RWPE2 (cell line): ENCODE data around the gene ZNF423.

ENCODE experiments used
- ATAC-seq: fragments of 200-7000 bp; cut with Tn5 transposase; 3 replicates; pipeline ENCODE4 v1.9.1; 2021; ENCODE audit warnings: low read depth
- DNase-seq: peaks from one replicate; pipeline ENCODE4 v3.0.0-alpha.2; 2020; ENCODE audit warnings: low spot score
- H3K27ac ChIP-seq: fragments of 450-650 bp; 2 replicates; pipeline ENCODE4 v1.5.1; 2017; ENCODE audit warnings: mild to moderate bottlenecking; ENCODE audit not compliant: poor library complexity, severe bottlenecking
- H3K27me3 ChIP-seq: fragments of 250-450 bp; sonication (Bioruptor Pico); 2 replicates; pipeline ENCODE4 v1.5.1; 2021; ENCODE audit warnings: mild to moderate bottlenecking, moderate library complexity; ENCODE audit not compliant: insufficient read depth, poor library complexity, severe bottlenecking
- H3K36me3 ChIP-seq: fragments of 250-450 bp; sonication (Bioruptor Pico); 2 replicates; pipeline ENCODE4 v1.5.1; 2020; ENCODE audit warnings: low read depth, mild to moderate bottlenecking, moderate library complexity
- H3K4me1 ChIP-seq: fragments of 250-450 bp; sonication (Bioruptor Pico); 2 replicates; pipeline ENCODE4 v1.5.1; 2021; ENCODE audit warnings: mild to moderate bottlenecking, moderate library complexity; ENCODE audit not compliant: insufficient read depth, poor library complexity, severe bottlenecking
- H3K4me3 ChIP-seq: fragments of 250-450 bp; sonication (Bioruptor Pico); 2 replicates; pipeline ENCODE4 v1.5.1; 2021; ENCODE audit warnings: mild to moderate bottlenecking, moderate library complexity; ENCODE audit not compliant: severe bottlenecking
- H3K9me3 ChIP-seq: fragments of 250-450 bp; sonication (Bioruptor Pico); 2 replicates; pipeline ENCODE4 v1.5.1; 2021; ENCODE audit warnings: mild to moderate bottlenecking, moderate library complexity; ENCODE audit not compliant: severe bottlenecking
- TF ChIP-seq, protein P1 (sequence below): fragments of 450-650 bp; IDR thresholded peaks from one replicate; pipeline ENCODE4 v1.5.1; 2017; ENCODE audit warnings: mild to moderate bottlenecking, moderate library complexity; ENCODE audit not compliant: poor library complexity, severe bottlenecking

The ZNF423 gene

DNA sequence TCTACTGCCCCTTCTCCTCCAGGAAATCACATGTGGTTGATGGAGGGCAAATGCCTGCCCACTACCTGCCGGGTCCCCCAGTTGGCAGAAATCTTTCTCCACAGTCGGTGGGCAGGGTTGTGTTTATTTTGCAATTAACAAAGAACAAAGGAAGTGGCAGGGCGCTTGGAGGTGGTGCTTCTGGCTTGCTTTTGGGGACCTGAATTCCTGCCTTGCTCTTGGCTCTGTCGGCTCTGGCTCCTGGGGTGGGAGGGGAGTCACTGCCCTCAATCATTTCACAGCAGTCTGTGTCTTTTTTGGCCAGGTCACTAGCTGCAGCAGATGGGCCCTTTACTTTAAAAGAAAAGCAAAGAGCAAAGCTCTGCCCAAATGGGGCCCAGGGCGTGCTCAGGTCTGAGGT is 413.1 kb downstream of the ZNF423 start:
- Histone ChIP-seq H3K4me3 (no peak overlapping the region), H3K27me3 (peaks cover 22% of the 10 kb centered on the region), H3K27ac (no peak overlapping the region), H3K36me3 (no peaks in the 10 kb centered on the region), H3K9me3 (no peaks in the 10 kb centered on the region), H3K4me1 (no peaks in the 10 kb centered on the region)
- TF ChIP-seq, protein P1, sequence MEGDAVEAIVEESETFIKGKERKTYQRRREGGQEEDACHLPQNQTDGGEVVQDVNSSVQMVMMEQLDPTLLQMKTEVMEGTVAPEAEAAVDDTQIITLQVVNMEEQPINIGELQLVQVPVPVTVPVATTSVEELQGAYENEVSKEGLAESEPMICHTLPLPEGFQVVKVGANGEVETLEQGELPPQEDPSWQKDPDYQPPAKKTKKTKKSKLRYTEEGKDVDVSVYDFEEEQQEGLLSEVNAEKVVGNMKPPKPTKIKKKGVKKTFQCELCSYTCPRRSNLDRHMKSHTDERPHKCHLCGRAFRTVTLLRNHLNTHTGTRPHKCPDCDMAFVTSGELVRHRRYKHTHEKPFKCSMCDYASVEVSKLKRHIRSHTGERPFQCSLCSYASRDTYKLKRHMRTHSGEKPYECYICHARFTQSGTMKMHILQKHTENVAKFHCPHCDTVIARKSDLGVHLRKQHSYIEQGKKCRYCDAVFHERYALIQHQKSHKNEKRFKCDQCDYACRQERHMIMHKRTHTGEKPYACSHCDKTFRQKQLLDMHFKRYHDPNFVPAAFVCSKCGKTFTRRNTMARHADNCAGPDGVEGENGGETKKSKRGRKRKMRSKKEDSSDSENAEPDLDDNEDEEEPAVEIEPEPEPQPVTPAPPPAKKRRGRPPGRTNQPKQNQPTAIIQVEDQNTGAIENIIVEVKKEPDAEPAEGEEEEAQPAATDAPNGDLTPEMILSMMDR, result no peak
- ATAC-seq, result no peak
- no peak for DNase-seq

DNA sequence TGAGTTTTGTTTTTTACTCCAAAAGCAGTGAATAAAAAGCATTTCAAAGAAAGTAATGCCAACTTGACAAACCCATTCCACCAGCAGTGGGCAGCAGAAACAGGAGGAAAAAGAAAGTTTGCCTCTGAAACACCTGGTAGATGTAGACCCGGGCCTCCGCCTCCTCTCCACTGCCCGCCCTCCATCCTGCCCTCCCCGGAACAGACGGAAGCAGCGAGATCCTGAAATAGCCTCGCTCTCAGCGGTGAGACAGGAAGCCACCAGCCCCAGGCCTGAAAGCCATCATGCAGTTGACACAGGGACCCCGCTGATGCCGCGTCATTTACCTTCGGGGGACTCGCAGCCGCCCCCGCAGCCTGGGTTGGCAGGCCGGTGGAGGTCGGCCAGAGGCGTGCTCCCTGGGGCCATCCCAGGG is 414.5 kb downstream of the ZNF423 start:
- no peaks in the 10 kb centered on the region for H3K36me3 ChIP-seq
- H3K27me3 ChIP-seq, result peaks cover 33% of the 10 kb centered on the region
- DNase-seq (peak; percentile 45), ATAC-seq (peak; percentile 49; the same call in 1 of the 3 replicates)
- H3K9me3 ChIP-seq, result no peaks in the 10 kb centered on the region
- TF ChIP-seq, protein P1, result no peak
- no peak overlapping the region for H3K4me3 ChIP-seq
- H3K4me1 ChIP-seq, result no peaks in the 10 kb centered on the region
- H3K27ac ChIP-seq, result no peak overlapping the region

DNA sequence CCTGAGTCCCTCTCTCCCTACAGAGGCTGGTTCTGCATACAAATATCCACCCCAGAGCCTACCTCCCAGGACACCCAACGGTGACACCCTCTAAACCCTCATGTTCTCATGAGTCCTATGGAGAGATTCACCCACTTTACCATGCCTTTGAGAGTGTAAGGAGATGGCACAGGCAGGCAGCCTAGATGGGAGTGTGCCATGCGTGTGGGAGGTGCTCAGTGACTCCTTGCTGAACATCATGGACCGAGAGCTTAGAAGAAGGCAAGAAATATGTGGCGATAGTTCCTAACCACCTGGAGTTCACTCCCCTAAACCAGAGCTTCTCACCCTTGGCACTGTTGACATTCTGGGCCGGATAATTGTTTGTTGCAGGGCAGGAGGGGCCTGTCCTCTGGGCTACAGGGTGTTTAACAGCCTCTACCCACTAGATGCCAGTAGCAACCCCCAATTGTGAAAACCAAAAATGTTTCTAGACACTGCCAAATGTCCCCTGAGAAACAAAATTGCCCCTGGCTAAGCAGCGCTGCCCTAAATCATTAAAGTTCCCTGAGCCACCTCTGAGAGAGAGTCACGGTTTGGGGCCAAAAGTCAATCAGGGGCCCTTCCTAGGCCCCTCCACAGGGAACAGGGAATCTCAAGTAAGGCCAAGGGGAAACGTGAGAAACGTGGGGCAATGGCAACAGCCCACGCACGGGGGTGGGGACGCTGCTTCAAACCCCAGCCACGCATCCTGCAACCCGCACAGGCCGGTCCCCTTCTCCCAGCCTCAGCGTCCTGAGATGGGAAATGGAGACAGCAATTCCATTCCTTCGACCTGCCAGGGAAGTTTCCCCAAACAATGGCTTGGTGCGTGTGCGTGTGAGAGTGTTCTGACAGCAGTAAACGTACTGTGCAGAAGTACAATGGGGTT is 415.5 kb downstream of the ZNF423 start:
- ATAC-seq, result no peak
- Histone ChIP-seq H3K4me1 (no peaks in the 10 kb centered on the region), H3K9me3 (no peaks in the 10 kb centered on the region), H3K36me3 (no peaks in the 10 kb centered on the region), H3K27me3 (peaks cover 38% of the 10 kb centered on the region), H3K4me3 (no peak overlapping the region), H3K27ac (no peak overlapping the region)
- TF ChIP-seq, protein P1, result no peak
- peak; percentile 28 for DNase-seq

DNA sequence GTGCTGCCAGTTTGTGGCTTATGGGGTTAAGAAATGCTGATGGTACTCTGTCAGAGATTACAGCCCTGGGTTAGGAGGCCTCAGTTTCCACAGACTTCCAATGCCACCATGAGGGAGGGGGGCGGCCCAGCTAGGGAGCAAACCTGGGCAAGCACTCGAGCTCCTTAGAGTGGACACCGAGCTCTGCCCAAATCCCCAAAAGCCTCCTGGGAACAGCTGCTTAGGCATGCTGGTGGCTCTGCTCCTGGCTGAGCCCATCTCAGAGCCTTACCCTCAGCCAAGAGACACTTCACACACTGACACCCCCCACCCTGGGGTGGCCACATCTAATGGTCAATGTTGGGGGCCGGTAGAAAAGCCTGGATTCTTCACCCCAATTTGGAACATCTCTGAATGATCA is 416.2 kb downstream of the ZNF423 start:
- ATAC-seq, result no peak
- no peaks in the 10 kb centered on the region for H3K36me3 ChIP-seq
- no peaks in the 10 kb centered on the region for H3K4me1 ChIP-seq
- H3K27ac ChIP-seq, result no peak overlapping the region
- DNase-seq, result peak; percentile 20
- TF ChIP-seq, protein P1, result no peak
- no peak overlapping the region for H3K4me3 ChIP-seq
- peaks cover 44% of the 10 kb centered on the region for H3K27me3 ChIP-seq
- H3K9me3 ChIP-seq, result no peaks in the 10 kb centered on the region

DNA sequence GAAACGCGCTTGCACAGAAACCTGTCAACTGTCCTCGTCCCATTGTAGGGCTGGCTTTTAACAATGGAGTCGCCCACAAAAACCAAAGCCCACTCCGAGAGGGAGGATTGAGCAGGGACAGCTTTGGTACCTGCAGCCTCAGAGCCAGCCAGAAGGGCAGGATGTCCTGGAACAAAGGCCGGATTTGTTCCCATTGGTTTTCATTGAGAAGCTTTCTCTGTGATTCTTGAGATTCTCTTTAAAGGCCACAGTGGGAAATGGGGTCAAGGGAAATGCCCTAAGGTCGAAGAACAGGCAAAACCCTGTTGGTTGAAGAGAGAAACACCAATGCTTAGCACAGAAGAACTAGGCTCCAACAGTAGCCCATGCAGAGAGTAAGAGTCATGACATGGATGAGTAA is 416.9 kb downstream of the ZNF423 start:
- Histone ChIP-seq H3K27ac (no peak overlapping the region), H3K4me3 (no peak overlapping the region), H3K4me1 (no peaks in the 10 kb centered on the region), H3K27me3 (peaks cover 45% of the 10 kb centered on the region), H3K9me3 (no peaks in the 10 kb centered on the region), H3K36me3 (no peaks in the 10 kb centered on the region)
- DNase-seq (peak; percentile 1), ATAC-seq (no peak)
- TF ChIP-seq, protein P1, result no peak
